ENCODE data around the gene JMJD1C. TPM values are rescaled to one million over a fixed set of nuclear protein-coding genes. Genes with fewer than 3 reads are reported as not detected.

Gene JMJD1C
- total RNA-seq, 6 experiments from 2014 or later, result 29.6 to 53.3 (median 38.2) TPM

DNA sequence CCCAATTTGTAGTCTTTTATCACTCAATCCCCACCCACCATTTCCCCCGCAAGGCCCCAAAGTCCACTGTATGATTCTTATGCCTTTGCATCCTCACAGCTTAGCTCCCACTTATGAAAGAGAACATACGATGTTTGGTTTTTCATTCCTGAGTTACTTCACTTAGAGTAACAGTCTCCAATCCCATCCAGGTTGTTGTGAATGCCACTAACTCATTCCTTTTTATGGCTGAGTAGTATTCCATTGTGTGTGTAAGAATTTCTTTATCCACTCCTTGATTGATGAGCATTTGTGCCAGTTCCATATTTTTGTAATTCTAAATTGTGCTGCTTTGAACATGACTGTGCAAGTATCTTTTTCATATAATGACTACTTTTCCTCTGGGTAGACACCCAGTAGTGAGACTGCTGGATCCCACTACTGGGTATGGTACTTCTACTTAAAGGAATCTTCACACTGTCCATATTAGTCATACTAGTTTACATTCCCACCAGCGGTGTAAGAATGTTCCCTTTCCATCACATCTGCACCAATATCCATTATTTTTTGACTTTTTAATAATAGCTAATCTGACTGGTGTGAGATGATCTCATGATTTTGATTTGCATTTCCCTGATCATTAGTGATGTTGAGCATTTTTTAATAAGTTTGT, 152.6 kb downstream of the JMJD1C start:
- ATAC-seq (no peak), DNase-seq (no peak)
- no peak overlapping the region for H3K4me3 ChIP-seq
- intact Hi-C loops (cut with DNase I), result no loop called here
- H3K27me3 ChIP-seq, result no peaks in the 10 kb centered on the region
- 91% methylated on average over 3 of the region's 3 CpGs for WGBS (ENCODE audit: insufficient coverage, low coverage, low lambda C conversion rate, missing lambda C conversion rate)
- peaks cover 0 to under 1% (median 0%) of the 10 kb centered on the region in 4 donors for H3K4me1 ChIP-seq
- no peaks in the 10 kb centered on the region for H3K36me3 ChIP-seq
- H3K27ac ChIP-seq, result peak overlapping the region in 1 of 3 donors; percentile 12
- no peak for TF ChIP-seq POLR2A (IDR thresholded peaks at IDR 0.05)
- TF ChIP-seq, protein P1, sequence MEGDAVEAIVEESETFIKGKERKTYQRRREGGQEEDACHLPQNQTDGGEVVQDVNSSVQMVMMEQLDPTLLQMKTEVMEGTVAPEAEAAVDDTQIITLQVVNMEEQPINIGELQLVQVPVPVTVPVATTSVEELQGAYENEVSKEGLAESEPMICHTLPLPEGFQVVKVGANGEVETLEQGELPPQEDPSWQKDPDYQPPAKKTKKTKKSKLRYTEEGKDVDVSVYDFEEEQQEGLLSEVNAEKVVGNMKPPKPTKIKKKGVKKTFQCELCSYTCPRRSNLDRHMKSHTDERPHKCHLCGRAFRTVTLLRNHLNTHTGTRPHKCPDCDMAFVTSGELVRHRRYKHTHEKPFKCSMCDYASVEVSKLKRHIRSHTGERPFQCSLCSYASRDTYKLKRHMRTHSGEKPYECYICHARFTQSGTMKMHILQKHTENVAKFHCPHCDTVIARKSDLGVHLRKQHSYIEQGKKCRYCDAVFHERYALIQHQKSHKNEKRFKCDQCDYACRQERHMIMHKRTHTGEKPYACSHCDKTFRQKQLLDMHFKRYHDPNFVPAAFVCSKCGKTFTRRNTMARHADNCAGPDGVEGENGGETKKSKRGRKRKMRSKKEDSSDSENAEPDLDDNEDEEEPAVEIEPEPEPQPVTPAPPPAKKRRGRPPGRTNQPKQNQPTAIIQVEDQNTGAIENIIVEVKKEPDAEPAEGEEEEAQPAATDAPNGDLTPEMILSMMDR (IDR thresholded peaks at IDR 0.05), result no peak
- no peaks in the 10 kb centered on the region for H3K9me3 ChIP-seq

DNA sequence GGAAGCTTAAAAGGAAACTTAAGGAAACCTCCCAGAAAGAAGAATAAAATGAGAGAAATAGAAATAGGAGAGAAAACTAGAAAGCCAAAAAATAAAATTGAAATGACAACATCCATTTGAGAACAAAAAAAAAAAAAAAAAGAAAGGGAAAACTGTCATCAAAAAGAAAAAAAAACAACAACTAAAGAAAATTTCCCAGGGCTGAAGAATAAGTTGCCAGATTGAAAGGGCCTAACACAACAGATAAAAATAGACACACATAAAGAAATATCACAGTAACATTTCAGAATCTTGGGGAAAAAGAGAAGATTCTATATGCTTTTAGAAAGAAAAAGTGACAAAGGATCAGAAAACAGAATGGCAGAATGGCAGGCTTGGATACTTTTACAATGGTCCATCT, 157.1 kb downstream of the JMJD1C start:
- ATAC-seq, result no peak
- H3K4me1 ChIP-seq, result no peaks in the 10 kb centered on the region
- no peaks in the 10 kb centered on the region for H3K9me3 ChIP-seq
- no peak for DNase-seq
- intact Hi-C loops (cut with DNase I), result no loop called here
- no peak for TF ChIP-seq POLR2A (IDR thresholded peaks at IDR 0.05)
- TF ChIP-seq, protein P1 (IDR thresholded peaks at IDR 0.05), result no peak
- no peak overlapping the region for H3K4me3 ChIP-seq
- no peaks in the 10 kb centered on the region for H3K27me3 ChIP-seq
- no peaks in the 10 kb centered on the region for H3K36me3 ChIP-seq
- H3K27ac ChIP-seq, result no peak overlapping the region

DNA sequence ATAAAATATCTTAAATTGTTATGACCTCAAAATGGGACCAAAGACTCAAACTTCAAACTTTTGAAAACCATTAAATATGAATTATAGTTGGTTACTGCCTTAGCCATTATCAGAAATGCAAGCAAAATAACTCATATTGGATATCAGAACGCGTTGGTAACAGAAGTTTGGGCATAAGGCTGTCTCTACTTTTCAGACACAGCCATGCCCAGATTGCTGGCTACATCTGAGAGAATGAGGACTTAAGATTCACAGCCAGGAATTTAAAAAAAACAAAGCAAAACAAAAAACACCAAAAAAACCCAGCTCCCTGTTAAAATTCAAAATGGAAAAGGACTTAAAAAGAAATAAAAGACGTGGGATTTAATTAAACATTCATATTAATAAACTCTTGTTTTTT, 161.6 kb downstream of the JMJD1C start:
- 92% methylated on average over 3 of the region's 3 CpGs for WGBS (ENCODE audit: insufficient coverage, low coverage, low lambda C conversion rate, missing lambda C conversion rate)
- Histone ChIP-seq H3K9me3 (no peaks in the 10 kb centered on the region), H3K27ac (no peak overlapping the region), H3K4me1 (peaks cover 0 to 6% (median 0%) of the 10 kb centered on the region in 4 donors), H3K27me3 (no peaks in the 10 kb centered on the region), H3K4me3 (no peak overlapping the region), H3K36me3 (no peaks in the 10 kb centered on the region)
- intact Hi-C loops (cut with DNase I), result no loop called here
- no peak for DNase-seq
- TF ChIP-seq, protein P1 (IDR thresholded peaks at IDR 0.05), result no peak
- no peak for TF ChIP-seq POLR2A (IDR thresholded peaks at IDR 0.05)
- ATAC-seq, result no peak

DNA sequence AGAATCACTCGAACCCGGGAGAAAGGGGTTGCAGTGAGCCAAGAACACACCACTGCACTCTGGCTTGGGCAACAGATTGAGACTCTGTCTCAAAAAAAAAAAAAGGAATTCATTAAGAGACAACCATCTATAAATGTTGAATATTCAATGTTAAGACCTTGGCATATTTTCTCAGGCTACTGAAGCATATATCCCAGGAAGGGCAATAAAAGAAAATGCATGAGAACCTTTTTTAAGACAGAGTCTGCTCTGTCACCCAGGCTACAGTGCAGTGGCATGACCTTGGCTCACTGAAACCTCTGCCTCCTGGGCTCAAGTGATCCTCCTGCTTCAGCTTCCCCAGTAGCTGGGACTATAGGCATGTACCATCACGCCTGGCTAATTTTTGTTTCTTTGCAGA, 165.0 kb downstream of the JMJD1C start:
- Histone ChIP-seq H3K4me3 (no peak overlapping the region), H3K27me3 (no peaks in the 10 kb centered on the region), H3K27ac (no peak overlapping the region), H3K9me3 (no peaks in the 10 kb centered on the region), H3K4me1 (peaks cover 0 to 6% (median 0%) of the 10 kb centered on the region in 4 donors), H3K36me3 (no peaks in the 10 kb centered on the region)
- no peak for DNase-seq
- TF ChIP-seq POLR2A (IDR thresholded peaks at IDR 0.05), result no peak
- TF ChIP-seq, protein P1 (IDR thresholded peaks at IDR 0.05), result no peak
- intact Hi-C loops (cut with DNase I), result no loop called here
- ATAC-seq, result no peak
- 88% methylated on average over 3 of the region's 3 CpGs for WGBS (ENCODE audit: insufficient coverage, low coverage, low lambda C conversion rate, missing lambda C conversion rate)
